Measurements from ENCODE around the gene AKAP8L.

The AKAP8L gene

GRCh38 chr19:15448778-15449619 is 30.2 kb upstream of the AKAP8L start:
- no peak for DNase-seq

GRCh38 chr19:15448044-15448777 is 29.4 kb upstream of the AKAP8L start:
- DNase-seq, result no peak

- DNase-seq, result no peak
These were observed 28.3 kb upstream of the AKAP8L start for GRCh38 chr19:15447057-15447456.

GRCh38 chr19:15445807-15446376 is 27.1 kb upstream of the AKAP8L start:
- DNase-seq, result no peak

- DNase-seq, result no peak
These were observed 26.4 kb upstream of the AKAP8L start for GRCh38 chr19:15445227-15445605.

GRCh38 chr19:15444505-15445226 is 25.9 kb upstream of the AKAP8L start:
- DNase-seq, result no peak

- no peak for DNase-seq
These were observed 25.1 kb upstream of the AKAP8L start for GRCh38 chr19:15443838-15444237.

- DNase-seq, result no peak
These were observed 24.5 kb upstream of the AKAP8L start for GRCh38 chr19:15443325-15443724.

- no peak for DNase-seq
These were observed 23.5 kb upstream of the AKAP8L start for GRCh38 chr19:15442142-15442920.

GRCh38 chr19:15441317-15441716 is 22.5 kb upstream of the AKAP8L start:
- no peak for DNase-seq

- DNase-seq, result no peak
These were observed 21.2 kb upstream of the AKAP8L start for GRCh38 chr19:15439821-15440641.

- DNase-seq, result no peak
These were observed 20.5 kb upstream of the AKAP8L start for GRCh38 chr19:15439078-15439799.

- no peak for DNase-seq
These were observed 19.8 kb upstream of the AKAP8L start for GRCh38 chr19:15438577-15438976.

- no peak for DNase-seq
These were observed 19.3 kb upstream of the AKAP8L start for GRCh38 chr19:15438124-15438496.

GRCh38 chr19:15437355-15438123 is 18.8 kb upstream of the AKAP8L start:
- no peak for DNase-seq

GRCh38 chr19:15436826-15437110 is 18.0 kb upstream of the AKAP8L start:
- no peak for DNase-seq

- no peak for DNase-seq
These were observed 17.4 kb upstream of the AKAP8L start for GRCh38 chr19:15436012-15436825.

GRCh38 chr19:15433519-15434069 is 14.8 kb upstream of the AKAP8L start:
- DNase-seq, result no peak

Data from fibroblast of skin of back (primary cell).